ENCODE measurements around the gene SPCS3.
"Not testable (repeated sequence)": the region's sequence is repeated elsewhere in the genome, so short reads cannot be mapped to it uniquely, and the experiment has no call there.

Gene SPCS3

DNA sequence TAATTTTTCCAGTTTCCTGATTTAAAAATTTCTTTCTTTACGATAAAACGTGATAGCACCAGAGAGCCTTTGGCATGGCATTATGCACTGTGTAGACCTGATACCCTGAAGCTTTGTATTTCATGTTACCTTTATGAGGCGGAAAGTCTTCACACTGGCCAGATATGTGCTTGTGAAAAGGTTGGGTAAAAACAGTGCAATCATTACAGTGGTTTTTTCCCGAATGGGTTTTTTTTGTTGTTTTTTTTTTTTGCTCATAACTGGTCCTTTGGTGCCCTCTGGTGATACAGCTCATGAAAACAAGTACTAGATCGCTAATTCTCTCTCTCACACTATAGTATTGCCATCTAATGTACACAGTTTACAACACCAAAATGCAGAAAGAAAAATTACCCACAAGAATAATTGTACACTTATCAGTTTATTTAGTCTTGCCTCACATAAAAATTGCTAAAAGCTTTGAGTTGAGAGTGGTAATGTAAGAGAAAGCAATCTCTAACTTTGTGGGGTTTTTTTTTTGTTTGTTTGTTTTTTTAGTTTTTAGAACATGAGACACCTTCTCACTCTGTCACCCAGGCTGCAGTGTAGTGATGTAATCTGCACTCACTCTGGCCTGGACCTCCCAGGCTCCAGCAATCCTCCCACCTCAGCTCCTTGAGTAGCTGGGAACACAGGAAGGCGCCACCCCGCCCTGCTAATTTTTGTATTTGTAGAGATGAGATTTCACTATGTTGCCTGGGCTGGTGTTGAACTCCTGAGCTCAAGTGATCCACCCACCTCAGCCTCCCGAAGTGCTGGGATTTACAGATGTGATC, 21.3 kb downstream of the SPCS3 start:
- peak; percentile 55 for TF ChIP-seq CTCF (IDR thresholded peaks at IDR 0.05; ENCODE audit: extremely low read depth, insufficient read depth, missing control alignments)
- peak; percentile 41 for DNase-seq (ENCODE audit: low spot score)
- in situ Hi-C loops (cut with MboI; ENCODE audit: low pct_unique_long_range_greater_than_20kb, low sequenced_read_pairs, unreplicated experiment), result loop anchor here (25.0 kb wide), 2 partner anchors 304 to 779 kb away; no protein-coding TSS in a partner anchor

- in situ Hi-C loops (cut with MboI; ENCODE audit: low pct_unique_long_range_greater_than_20kb, low sequenced_read_pairs, unreplicated experiment), result loop anchor here (25.0 kb wide), 2 partner anchors 305 to 780 kb away; no protein-coding TSS in a partner anchor
- TF ChIP-seq CTCF (IDR thresholded peaks at IDR 0.05; ENCODE audit: extremely low read depth, insufficient read depth, missing control alignments), result no peak
- no peak for DNase-seq (ENCODE audit: low spot score)
These were observed 22.6 kb downstream of the SPCS3 start for GRCh38 chr4:176342384-176342783.

GRCh38 chr4:176343286-176343685, 23.5 kb downstream of the SPCS3 start:
- DNase-seq (ENCODE audit: low spot score), result no peak
- in situ Hi-C loops (cut with MboI; ENCODE audit: low pct_unique_long_range_greater_than_20kb, low sequenced_read_pairs, unreplicated experiment), result loop anchor here (25.0 kb wide), 2 partner anchors 306 to 781 kb away; no protein-coding TSS in a partner anchor
- TF ChIP-seq CTCF (IDR thresholded peaks at IDR 0.05; ENCODE audit: extremely low read depth, insufficient read depth, missing control alignments), result no peak

- in situ Hi-C loops (cut with MboI; ENCODE audit: low pct_unique_long_range_greater_than_20kb, low sequenced_read_pairs, unreplicated experiment), result loop anchor here (25.0 kb wide), 2 partner anchors 308 to 783 kb away; no protein-coding TSS in a partner anchor
- not testable (repeated sequence) for DNase-seq (ENCODE audit: low spot score)
These were observed 25.6 kb downstream of the SPCS3 start for GRCh38 chr4:176345346-176345745.

DNA sequence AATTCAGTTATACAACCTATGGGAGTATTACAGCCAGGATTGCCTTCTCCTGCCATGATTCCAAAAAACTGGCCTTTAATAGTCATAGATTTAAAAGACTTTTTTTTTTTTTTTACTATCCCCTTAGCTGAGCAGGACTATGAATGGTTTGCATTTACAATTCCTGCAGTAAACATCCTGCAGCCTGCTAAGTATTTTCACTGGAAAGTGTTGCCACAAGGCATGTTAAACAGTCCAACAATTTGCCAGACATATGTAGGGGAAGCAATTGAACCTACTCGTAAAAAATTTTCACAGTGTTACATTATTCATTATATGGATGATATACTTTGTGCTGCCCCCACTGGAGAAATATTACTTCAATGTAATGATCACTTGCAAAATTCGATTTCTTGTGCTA, 27.1 kb downstream of the SPCS3 start:
- DNase-seq (ENCODE audit: low spot score), result not testable (repeated sequence)
- in situ Hi-C loops (cut with MboI; ENCODE audit: low pct_unique_long_range_greater_than_20kb, low sequenced_read_pairs, unreplicated experiment), result loop anchor here (25.0 kb wide), 2 partner anchors 310 to 785 kb away; no protein-coding TSS in a partner anchor

GRCh38 chr4:176350671-176351070, 30.9 kb downstream of the SPCS3 start:
- no peak for DNase-seq (ENCODE audit: low spot score)
- no peak for TF ChIP-seq CTCF (IDR thresholded peaks at IDR 0.05; ENCODE audit: extremely low read depth, insufficient read depth, missing control alignments)
- in situ Hi-C loops (cut with MboI; ENCODE audit: low pct_unique_long_range_greater_than_20kb, low sequenced_read_pairs, unreplicated experiment), result loop anchor here (25.0 kb wide), 1 partner anchor 687 kb away; no protein-coding TSS in a partner anchor

DNA sequence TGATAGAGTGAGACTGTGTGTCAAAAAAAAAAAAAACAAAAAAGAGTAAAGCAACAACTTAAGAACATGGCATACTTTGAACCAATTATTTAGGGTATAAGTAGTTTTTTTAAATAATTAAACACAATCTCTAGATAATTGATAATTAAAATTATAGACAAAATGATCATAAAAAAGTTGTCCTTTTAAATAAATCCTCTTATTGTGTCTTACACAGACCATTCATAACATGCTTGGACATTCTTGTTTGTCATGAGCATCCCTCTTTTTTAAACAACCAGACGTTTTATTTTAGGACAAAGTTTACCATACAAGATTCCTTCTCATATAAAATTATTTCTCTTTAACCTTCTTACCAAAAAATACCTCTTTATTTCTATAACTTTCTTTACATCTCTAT, 35.1 kb downstream of the SPCS3 start:
- in situ Hi-C loops (cut with MboI; ENCODE audit: low pct_unique_long_range_greater_than_20kb, low sequenced_read_pairs, unreplicated experiment), result loop anchor here (25.0 kb wide), 1 partner anchor 682 kb away; no protein-coding TSS in a partner anchor
- no peak for DNase-seq (ENCODE audit: low spot score)
- TF ChIP-seq CTCF (IDR thresholded peaks at IDR 0.05; ENCODE audit: extremely low read depth, insufficient read depth, missing control alignments), result no peak
